H1 (cell line): ENCODE measurements around the gene CXCR3. TPM values are rescaled to one million over a fixed set of nuclear protein-coding genes. Genes with fewer than 3 reads are reported as not detected.

ENCODE experiments used
- CTCF ChIA-PET: fragments of 300-600 bp; sonication (Branson Sonifier 250); formaldehyde crosslinking; loops from one replicate; lab custom pipeline; 2021; ENCODE audit not compliant: partially characterized antibody; lab: Charles Lee
- POLR2A ChIA-PET: fragments of 300-600 bp; sonication (Branson Sonifier 250); formaldehyde crosslinking; loops from one replicate; lab custom pipeline; 2021; ENCODE audit warnings: inconsistent platforms; ENCODE audit not compliant: partially characterized antibody; lab: Charles Lee
- DNase-seq, 2 experiments: peaks; one replicate each; pipeline versions ENCODE4 v3.0.0 to v3.0.0-alpha.2; 2010 to 2022; ENCODE audit warnings: low spot score in 2 of 2, low read depth in 1 of 2, mixed read lengths in 1 of 2
- FAIRE-seq: peaks from 2 replicates; lab custom pipeline; 2011; peaks lifted over from hg19 to GRCh38; lab: Jason Lieb, UNC
- H2AFZ ChIP-seq: 2 replicates; pipeline ENCODE4 v1.8.1; 2012; ENCODE audit warnings: low read length, inconsistent platforms
- H2AK5ac ChIP-seq: 2 replicates; pipeline ENCODE4 v1.6.1; 2013; ENCODE audit warnings: low read depth, low read length
- H2BK120ac ChIP-seq: replicated peaks from 2 replicates; pipeline ENCODE3; 2013; ENCODE audit warnings: low read depth, low read length, inconsistent platforms
- H2BK12ac ChIP-seq: 2 replicates; pipeline ENCODE4 v1.6.1; 2013; ENCODE audit warnings: low read depth, low read length
- H2BK15ac ChIP-seq: 2 replicates; pipeline ENCODE4 v1.6.1; 2013; ENCODE audit warnings: low read length
- H2BK20ac ChIP-seq: 2 replicates; pipeline ENCODE4 v1.6.1; 2013; ENCODE audit warnings: low read length
- H2BK5ac ChIP-seq: 2 replicates; pipeline ENCODE4 v1.6.1; 2013; ENCODE audit warnings: low read depth, low read length
- H3K14ac ChIP-seq: 2 replicates; pipeline ENCODE4 v1.6.1; 2013; ENCODE audit warnings: inconsistent platforms; ENCODE audit not compliant: insufficient read length
- H3K18ac ChIP-seq: 2 replicates; pipeline ENCODE4 v1.6.1; 2013; ENCODE audit warnings: low read length; ENCODE audit errors: extremely low read depth
- H3K23ac ChIP-seq: 2 replicates; pipeline ENCODE4 v1.6.1; 2013; ENCODE audit warnings: inconsistent platforms; ENCODE audit not compliant: insufficient read length
- H3K23me2 ChIP-seq: 2 replicates; pipeline ENCODE4 v1.6.1; 2013; ENCODE audit warnings: low read depth, low read length
- H3K27ac ChIP-seq: 2 replicates; pipeline ENCODE4 v1.6.1; 2011; ENCODE audit warnings: low read depth, low read length, inconsistent platforms
- H3K27me3 ChIP-seq, 4 experiments: replicated peaks in 1 of 4; 1 replicate in 1 of 4; 2 replicates in 3 of 4; pipeline versions ENCODE4 v1.6.1 to v1.8.1; 2011 to 2013; ENCODE audit warnings: low read length in 3 of 4, mild to moderate bottlenecking in 3 of 4, inconsistent platforms in 2 of 4, mixed read lengths in 2 of 4, moderate library complexity in 1 of 4; ENCODE audit not compliant: control insufficient read depth in 3 of 4, insufficient read depth in 3 of 4; ENCODE audit errors: extremely low read depth in 1 of 4
- H3K36me3 ChIP-seq, 4 experiments: 2 replicates each; pipeline versions ENCODE4 v1.6.1 to v1.8.1; 2011 to 2013; ENCODE audit warnings: mild to moderate bottlenecking in 4 of 4, low read length in 3 of 4, moderate library complexity in 2 of 4, control low read depth in 1 of 4, inconsistent platforms in 1 of 4; ENCODE audit not compliant: insufficient read depth in 4 of 4, control insufficient read depth in 2 of 4
- H3K4ac ChIP-seq: replicated peaks from 2 replicates; pipeline ENCODE3; 2013; ENCODE audit warnings: low read length, low read depth, mixed read lengths, inconsistent platforms; ENCODE audit not compliant: insufficient read length
- H3K4me1 ChIP-seq, 4 experiments: replicated peaks in 1 of 4; 1 replicate in 1 of 4; 2 replicates in 3 of 4; pipeline versions ENCODE4 v1.6.1 to v1.8.1; 2011 to 2013; ENCODE audit warnings: low read length in 3 of 4, inconsistent platforms in 2 of 4, mixed read lengths in 1 of 4; ENCODE audit not compliant: insufficient read depth in 4 of 4, control insufficient read depth in 3 of 4
- H3K4me2 ChIP-seq, 2 experiments: 2 replicates each; pipeline versions ENCODE4 v1.6.1 to v1.8.1; 2011 to 2013; ENCODE audit warnings: low read depth in 2 of 2, low read length in 2 of 2, control low read depth in 1 of 2, inconsistent platforms in 1 of 2, mild to moderate bottlenecking in 1 of 2; ENCODE audit not compliant: insufficient read depth in 1 of 2
- H3K4me3 ChIP-seq, 4 experiments: fragments of 200-600, 300-600 bp in 1 of 4; sonication (generic), shearing (Covaris generic), sonication (Bioruptor Twin) in 1 of 4; 2 replicates each; pipeline versions ENCODE4 v1.5.1 to v1.8.1; 2011 to 2016; ENCODE audit warnings: low read length in 4 of 4, low read depth in 3 of 4, control low read depth in 2 of 4, inconsistent platforms in 2 of 4, mild to moderate bottlenecking in 2 of 4, mixed read lengths in 1 of 4, moderate library complexity in 1 of 4; ENCODE audit not compliant: insufficient read depth in 2 of 4; ENCODE audit errors: extremely low read depth in 1 of 4
- H3K56ac ChIP-seq: replicated peaks from 2 replicates; pipeline ENCODE3; 2013; ENCODE audit warnings: low read depth, mild to moderate bottlenecking, mixed read lengths, low read length, inconsistent platforms; ENCODE audit not compliant: insufficient read length
- H3K79me1 ChIP-seq: 2 replicates; pipeline ENCODE4 v1.6.1; 2013; ENCODE audit warnings: low read depth, low read length, control low read depth
- H3K79me2 ChIP-seq, 2 experiments: 2 replicates each; pipeline versions ENCODE4 v1.6.1 to v1.8.1; 2012 to 2013; ENCODE audit warnings: low read length in 2 of 2, mild to moderate bottlenecking in 2 of 2, inconsistent platforms in 1 of 2; ENCODE audit not compliant: insufficient read depth in 2 of 2, control insufficient read depth in 1 of 2
- H3K9ac ChIP-seq, 4 experiments: replicated peaks in 1 of 4; 1 replicate in 1 of 4; 2 replicates in 3 of 4; pipeline versions ENCODE4 v1.6.1 to v1.8.1; 2011 to 2013; ENCODE audit warnings: low read depth in 3 of 4, low read length in 3 of 4, control low read depth in 2 of 4, mild to moderate bottlenecking in 2 of 4, moderate library complexity in 2 of 4, inconsistent platforms in 1 of 4; ENCODE audit errors: extremely low read depth in 1 of 4
- H3K9me3 ChIP-seq, 2 experiments: 2 replicates each; pipeline versions ENCODE4 v1.6.1 to v1.8.1; 2012 to 2013; ENCODE audit warnings: mild to moderate bottlenecking in 2 of 2, moderate library complexity in 2 of 2, control low read depth in 1 of 2, inconsistent platforms in 1 of 2, low read depth in 1 of 2, low read length in 1 of 2, mixed read lengths in 1 of 2; ENCODE audit not compliant: insufficient read depth in 2 of 2
- H4K20me1 ChIP-seq, 2 experiments: replicated peaks in 1 of 2; 2 replicates each; pipeline versions ENCODE3 to v1.8.1; 2011 to 2013; ENCODE audit warnings: inconsistent platforms in 2 of 2, low read length in 2 of 2, mild to moderate bottlenecking in 1 of 2; ENCODE audit not compliant: insufficient read depth in 2 of 2, control insufficient read depth in 1 of 2
- H4K5ac ChIP-seq: 2 replicates; pipeline ENCODE4 v1.6.1; 2013; ENCODE audit warnings: low read length, low read depth, mixed read lengths, inconsistent platforms; ENCODE audit not compliant: insufficient read length
- H4K8ac ChIP-seq: 2 replicates; pipeline ENCODE4 v1.8.0; 2013; ENCODE audit warnings: mild to moderate bottlenecking, moderate library complexity, low read length, inconsistent platforms; ENCODE audit not compliant: insufficient read depth; ENCODE audit errors: extremely low read depth
- H4K91ac ChIP-seq: replicated peaks from 2 replicates; pipeline ENCODE3; 2013; ENCODE audit warnings: low read length, mixed read lengths, inconsistent platforms; ENCODE audit not compliant: insufficient read length
- RBBP5 ChIP-seq: IDR thresholded peaks from 2 replicates; pipeline ENCODE4 v1.7.1; 2012; ENCODE audit warnings: low read depth, mild to moderate bottlenecking, inconsistent platforms, low read length, moderate library complexity, borderline replicate concordance
- SIN3A ChIP-seq, 2 experiments: IDR thresholded peaks in 1 of 2; conservative IDR thresholded peaks in 1 of 2; 2 replicates each; pipeline ENCODE4 v1.6.1; 2011 to 2012; ENCODE audit warnings: low read length in 2 of 2, improper control_type of control experiment in 1 of 2, low read depth in 1 of 2, mild to moderate bottlenecking in 1 of 2
- TAF7 ChIP-seq: optimal IDR thresholded peaks from 2 replicates; pipeline ENCODE3; 2011; ENCODE audit warnings: low read depth, mild to moderate bottlenecking, inconsistent platforms, low read length, moderate library complexity, borderline replicate concordance
- WGBS, 2 experiments: shearing (Covaris generic) in 1 of 2; methylation state at CpG; one replicate each; pipeline versions ENCODE4 v1.1.6 to v1.1.7; 2013 to 2015; ENCODE audit warnings: low lambda C conversion rate in 2 of 2, mixed read lengths in 2 of 2, inconsistent platforms in 1 of 2, low coverage in 1 of 2, missing lambda C conversion rate in 1 of 2; ENCODE audit not compliant: insufficient replicate concordance in 2 of 2, insufficient coverage in 1 of 2, insufficient read length in 1 of 2; ENCODE audit errors: extremely low coverage in 1 of 2, missing lambda C conversion rate in 1 of 2; 5-methylcytosine and 5-hydroxymethylcytosine counted together
- polyA plus RNA-seq, 7 experiments: library from polyadenylated mRNA; depleted of rRNA in 3 of 7; stranded (reverse) in 5 of 7; unstranded in 2 of 7; fragments of >200 nt in 5 of 7; fragments of 200-250 nt in 2 of 7; gene quantifications; 1 replicate in 5 of 7; 2 replicates in 1 of 7; 4 replicates in 1 of 7; pipeline versions ENCODE4 v1.2.1 to v1.2.3, GENCODE V29; 2011 to 2013; ENCODE audit warnings: missing spikeins in 2 of 7, mixed read lengths in 2 of 7
- total RNA-seq: library from RNA; stranded (reverse); fragmentation: NEBNext Ultra II Directional; extraction: Animal tissue kit (Norgen Biotek cat#: 25700); gene quantifications from 2 replicates; pipeline ENCODE4 v1.2.1, GENCODE V29; 2021

Gene CXCR3
- total and polyA plus RNA-seq, 2 of the 8 experiments (the other 6 are each of a cell fraction or from before 2014, with no cell fraction given): not detected

GRCh38 chrX:71626576-71626975, 8.3 kb upstream of the CXCR3 start:
- Histone ChIP-seq H3K4me2 (no peak overlapping the region), H3K23ac (no peak overlapping the region), H3K9me3 (no peaks in the 10 kb centered on the region), H4K20me1 (no peaks in the 10 kb centered on the region), H3K14ac (no peak overlapping the region), H4K91ac (no peak overlapping the region), H4K8ac (peak overlapping the region; percentile 51; the same call in 1 of the 2 replicates), H2BK12ac (no peak overlapping the region), H3K18ac (no peak overlapping the region), H3K9ac (no peak overlapping the region), H4K5ac (no peak overlapping the region), H2BK120ac (no peak overlapping the region), H2AFZ (no peak overlapping the region), H3K27ac (no peak overlapping the region), H3K23me2 (no peaks in the 10 kb centered on the region), H3K79me1 (no peaks in the 10 kb centered on the region), H3K56ac (no peak overlapping the region), H3K36me3 (no peaks in the 10 kb centered on the region), H2AK5ac (no peak overlapping the region), H3K4me1 (peaks cover 0 to 3% (median 0%) of the 10 kb centered on the region in 4 experiments; a peak in 1 of 7 replicates), H3K27me3 (no peaks in the 10 kb centered on the region), H3K79me2 (no peaks in the 10 kb centered on the region), H3K4me3 (no peak overlapping the region), H2BK5ac (no peak overlapping the region), H2BK20ac (no peak overlapping the region), H3K4ac (no peak overlapping the region), H2BK15ac (no peak overlapping the region)
- FAIRE-seq (no peak), DNase-seq (no peak)
- CTCF ChIA-PET: interaction anchor here (1.0 to 1.1 kb wide), 2 partner anchors 26 to 38 kb away, joined by 4 to 5 read pairs; no protein-coding TSS in a partner anchor
- 91% methylated on average over 3 of the region's 6 CpGs; no CpG with 5 or more reads in 1 of the 2 experiments for whole genome bisulfite sequencing, 2 experiments
- POLR2A ChIA-PET: no interaction called here
- no peak for TF ChIP-seq TAF7
- TF ChIP-seq SIN3A (conservative IDR thresholded peaks at IDR 0.05 in 1 of 2, IDR thresholded peaks at IDR 0.05 in 1 of 2; ENCODE audit: low read depth in 1 of 2, low read length in 2 of 2): no peak
- no peak for TF ChIP-seq RBBP5
